Common myeloid progenitor, CD34-positive (primary cell): ENCODE data around the gene FADS6.
A peak's percentile ranks its signal among the peaks of the same experiment; 100 is the strongest.

Experiments used
- CTCF ChIA-PET: fragments of 350-600 bp; sonication (Branson Sonifier 250); formaldehyde crosslinking; loops from one replicate; lab custom pipeline; 2021; ENCODE audit warnings: antibody characterized with exemption; lab: Charles Lee
- POLR2A ChIA-PET: fragments of 350-600 bp; sonication (Branson Sonifier 250); formaldehyde crosslinking; loops from one replicate; lab custom pipeline; 2021; ENCODE audit warnings: antibody characterized with exemption; lab: Charles Lee
- DNase-seq, 3 donors: peaks; one replicate each; pipeline versions ENCODE4 v3.0.0 to v3.0.0-alpha.2; 2013
- H3K27ac ChIP-seq, 2 experiments: 1 replicate in 1 of 2; 2 replicates in 1 of 2; pipeline ENCODE4 v1.7.0; 2013; ENCODE audit warnings: inconsistent platforms in 2 of 2, low read length in 2 of 2, mild to moderate bottlenecking in 2 of 2, low read depth in 1 of 2, moderate library complexity in 1 of 2; ENCODE audit not compliant: severe bottlenecking in 2 of 2, insufficient read depth in 1 of 2, poor library complexity in 1 of 2
- H3K27me3 ChIP-seq, 5 experiments: replicated peaks in 2 of 5; 1 replicate in 3 of 5; 2 replicates in 2 of 5; pipeline versions ENCODE4 v1.6.1 to v1.7.0; 2013; ENCODE audit warnings: low read length in 4 of 5, mild to moderate bottlenecking in 2 of 5, moderate library complexity in 2 of 5, inconsistent platforms in 1 of 5; ENCODE audit not compliant: insufficient read depth in 5 of 5, control insufficient read depth in 4 of 5
- H3K36me3 ChIP-seq, 4 experiments: 1 replicate in 2 of 4; 2 replicates in 2 of 4; pipeline versions ENCODE4 v1.6.1 to v1.7.0; 2013; ENCODE audit warnings: low read length in 3 of 4, control low read depth in 1 of 4, mild to moderate bottlenecking in 1 of 4; ENCODE audit not compliant: control insufficient read depth in 4 of 4, insufficient read depth in 4 of 4
- H3K4me1 ChIP-seq, 4 experiments: 1 replicate in 3 of 4; 2 replicates in 1 of 4; pipeline versions ENCODE4 v1.6.1 to v1.7.1; 2013; ENCODE audit warnings: low read length in 3 of 4, mild to moderate bottlenecking in 3 of 4, control low read depth in 1 of 4, inconsistent platforms in 1 of 4, moderate library complexity in 1 of 4; ENCODE audit not compliant: control insufficient read depth in 4 of 4, insufficient read depth in 4 of 4; ENCODE audit errors: control extremely low read depth in 1 of 4
- H3K4me3 ChIP-seq, 7 experiments: 1 replicate in 4 of 7; 2 replicates in 3 of 7; pipeline versions ENCODE4 v1.5.1 to v1.7.0; 2013; ENCODE audit warnings: mild to moderate bottlenecking in 7 of 7, low read length in 6 of 7, moderate library complexity in 6 of 7, inconsistent platforms in 2 of 7, low read depth in 2 of 7, control low read depth in 1 of 7; ENCODE audit not compliant: insufficient read depth in 4 of 7, control insufficient read depth in 1 of 7; ENCODE audit errors: extremely low read depth in 1 of 7
- H3K9me3 ChIP-seq, 5 experiments: 1 replicate in 4 of 5; 2 replicates in 1 of 5; pipeline versions ENCODE4 v1.6.1 to v1.7.1; 2013; ENCODE audit warnings: low read length in 4 of 5, mild to moderate bottlenecking in 2 of 5, inconsistent platforms in 1 of 5, low read depth in 1 of 5, moderate library complexity in 1 of 5; ENCODE audit not compliant: control insufficient read depth in 4 of 5, insufficient read depth in 2 of 5; ENCODE audit errors: control extremely low read depth in 1 of 5
- WGBS: methylation state at CpG from one replicate; pipeline ENCODE4 v1.1.5; 2013; ENCODE audit not compliant: insufficient coverage; 5-methylcytosine and 5-hydroxymethylcytosine counted together

The FADS6 gene

GRCh38 chr17:74879308-74879707 lies 14.1 kb downstream of the FADS6 start:
- no peak for DNase-seq
- Histone ChIP-seq H3K4me3 (no peak overlapping the region), H3K9me3 (no peaks in the 10 kb centered on the region), H3K27ac (no peak overlapping the region), H3K36me3 (no peaks in the 10 kb centered on the region), H3K4me1 (peaks cover 0 to 3% (median 1%) of the 10 kb centered on the region in 4 experiments), H3K27me3 (no peaks in the 10 kb centered on the region)
- ChIA-PET CTCF (interaction anchor here (0.9 to 1.9 kb wide), 2 partner anchors 14 to 87 kb away, joined by 3 to 5 read pairs; no protein-coding TSS in a partner anchor), POLR2A (no interaction called here)
- WGBS = 93% methylated on average over 11 of the region's 16 CpGs

GRCh38 chr17:74878658-74879057 lies 14.8 kb downstream of the FADS6 start:
- H3K36me3 ChIP-seq = no peaks in the 10 kb centered on the region
- H3K4me1 ChIP-seq = peaks cover 3 to 8% (median 5%) of the 10 kb centered on the region in 4 experiments
- no peaks in the 10 kb centered on the region for H3K9me3 ChIP-seq
- H3K4me3 ChIP-seq = no peak overlapping the region
- no peak overlapping the region for H3K27ac ChIP-seq
- DNase-seq = no peak
- WGBS = 91% methylated on average over 1 of the region's 2 CpGs
- POLR2A ChIA-PET = no interaction called here
- CTCF ChIA-PET = interaction anchor here (1.0 to 2.4 kb wide), 2 partner anchors 9 to 87 kb away, joined by 3 to 8 read pairs; no protein-coding TSS in a partner anchor
- no peaks in the 10 kb centered on the region for H3K27me3 ChIP-seq

- Histone ChIP-seq H3K36me3 (no peaks in the 10 kb centered on the region), H3K4me1 (peaks cover 1 to 10% (median 7%) of the 10 kb centered on the region in 4 experiments), H3K9me3 (no peaks in the 10 kb centered on the region), H3K27me3 (no peaks in the 10 kb centered on the region), H3K27ac (no peak overlapping the region), H3K4me3 (no peak overlapping the region)
- WGBS = 95% methylated on average over 17 of the region's 19 CpGs
- ChIA-PET POLR2A (no interaction called here), CTCF (interaction anchor here (0.9 to 2.4 kb wide), 3 partner anchors 8 to 86 kb away, joined by 3 to 8 read pairs (median 3); no protein-coding TSS in a partner anchor)
- DNase-seq = no peak
Measured at GRCh38 chr17:74877592-74878548, 15.6 kb downstream of the FADS6 start.

GRCh38 chr17:74875977-74876593 lies 17.3 kb downstream of the FADS6 start:
- ChIA-PET POLR2A (no interaction called here), CTCF (interaction anchor here (1.1 to 1.5 kb wide), 3 partner anchors 11 to 85 kb away, joined by 3 to 4 read pairs (median 3); no protein-coding TSS in a partner anchor)
- WGBS = 92% methylated on average over 5 of the region's 6 CpGs
- no peak for DNase-seq
- Histone ChIP-seq H3K36me3 (no peaks in the 10 kb centered on the region), H3K4me3 (no peak overlapping the region), H3K27ac (peak overlapping the region in 1 of 2 experiments; percentile 35), H3K9me3 (no peaks in the 10 kb centered on the region), H3K4me1 (peaks cover 4 to 18% (median 13%) of the 10 kb centered on the region in 4 experiments), H3K27me3 (no peaks in the 10 kb centered on the region)

- H3K9me3 ChIP-seq = no peaks in the 10 kb centered on the region
- POLR2A ChIA-PET = no interaction called here
- no peak overlapping the region for H3K4me3 ChIP-seq
- H3K27ac ChIP-seq = peak overlapping the region in 1 of 2 experiments; percentile 35
- CTCF ChIA-PET = interaction anchor here (1.1 to 1.5 kb wide), 4 partner anchors 12 to 84 kb away, joined by 3 to 4 read pairs (median 3); no protein-coding TSS in a partner anchor
- 100% methylated on average over 4 of the region's 5 CpGs for WGBS
- H3K4me1 ChIP-seq = peaks cover 4 to 18% (median 13%) of the 10 kb centered on the region in 4 experiments
- H3K36me3 ChIP-seq = no peaks in the 10 kb centered on the region
- DNase-seq = no peak
- no peaks in the 10 kb centered on the region for H3K27me3 ChIP-seq
Measured at GRCh38 chr17:74875155-74875976, 18.1 kb downstream of the FADS6 start.

GRCh38 chr17:74874615-74875037 lies 18.8 kb downstream of the FADS6 start:
- H3K4me1 ChIP-seq = peaks cover 4 to 18% (median 13%) of the 10 kb centered on the region in 4 experiments
- H3K9me3 ChIP-seq = no peaks in the 10 kb centered on the region
- CTCF ChIA-PET = interaction anchor here (1.1 to 1.5 kb wide), 2 partner anchors 12 to 16 kb away, joined by 3 read pairs; no protein-coding TSS in a partner anchor
- H3K36me3 ChIP-seq = no peaks in the 10 kb centered on the region
- POLR2A ChIA-PET = no interaction called here
- H3K27ac ChIP-seq = no peak overlapping the region
- 100% methylated on average over 1 of the region's 5 CpGs for whole genome bisulfite sequencing
- DNase-seq = no peak
- no peak overlapping the region for H3K4me3 ChIP-seq
- no peaks in the 10 kb centered on the region for H3K27me3 ChIP-seq
